ENCODE measurements around the gene SGSH.

GRCh38 chr17:80220054-80220735, at the start of gene SGSH, which contains the start of gene SLC26A11:
- TF ChIP-seq CTCF (conservative IDR thresholded peaks at IDR 0.05; ENCODE audit: low read length) (0 out of 2 replicates have a peak, but pooled peaks have one; percentile 26), EZH2phosphoT487 (IDR thresholded peaks at IDR 0.05; ENCODE audit: borderline replicate concordance, low read depth, low read length) (no peak)
